GM08714 (cell line): ENCODE data around the gene ALDOA.
A peak's percentile ranks its signal among the peaks of the same experiment; 100 is the strongest.

Source experiments
- H3K4me3 ChIP-seq: fragments of 200-500 bp; sonication (Bioruptor generic); 2 replicates; pipeline ENCODE4 v1.5.1; 2014; ENCODE audit warnings: mild to moderate bottlenecking, low read length, inconsistent platforms
- ZNF274 ChIP-seq: IDR thresholded peaks from 2 replicates; pipeline ENCODE4 v1.6.1; 2012; ENCODE audit warnings: mild to moderate bottlenecking, low read depth, low read length

ALDOA gene

GRCh38 chr16:30086291-30087140 lies 21.0 kb downstream of the ALDOA start:
- no peak overlapping the region for H3K4me3 ChIP-seq
- TF ChIP-seq ZNF274 = no peak

- H3K4me3 ChIP-seq = no peak overlapping the region
- no peak for TF ChIP-seq ZNF274
These were observed 21.8 kb downstream of the ALDOA start for GRCh38 chr16:30087181-30087898.

GRCh38 chr16:30088237-30088831 lies 22.8 kb downstream of the ALDOA start:
- no peak overlapping the region for H3K4me3 ChIP-seq
- TF ChIP-seq ZNF274 = no peak

GRCh38 chr16:30088832-30089624 lies 23.5 kb downstream of the ALDOA start:
- TF ChIP-seq ZNF274 = no peak
- no peak overlapping the region for H3K4me3 ChIP-seq

- no peak for TF ChIP-seq ZNF274
- no peak overlapping the region for H3K4me3 ChIP-seq
These were observed 25.2 kb downstream of the ALDOA start for GRCh38 chr16:30090610-30091331.

GRCh38 chr16:30091474-30092372 lies 26.2 kb downstream of the ALDOA start, which contains the start of gene TBX6:
TSS of gene TBX6 (minus strand) at chr16:30091924. CDS start at chr16:30091193, 731 bp downstream.
- no peak for TF ChIP-seq ZNF274
- peak within 1 kb of the TSS; percentile 65; the same call in 1 of the 2 replicates for H3K4me3 ChIP-seq

- peak overlapping the region; percentile 65; the same call in 1 of the 2 replicates for H3K4me3 ChIP-seq
- no peak for TF ChIP-seq ZNF274
These were observed 26.9 kb downstream of the ALDOA start for GRCh38 chr16:30092373-30093010.

- H3K4me3 ChIP-seq = no peak overlapping the region; the same call in 1 of the 2 replicates
- TF ChIP-seq ZNF274 = no peak
These were observed 29.1 kb downstream of the ALDOA start for GRCh38 chr16:30094541-30095165.

- TF ChIP-seq ZNF274 = no peak
- H3K4me3 ChIP-seq = peak overlapping the region; percentile 55; the same call in 1 of the 2 replicates
These were observed 29.9 kb downstream of the ALDOA start for GRCh38 chr16:30095166-30096078.

- TF ChIP-seq ZNF274 = no peak
- peak within 1 kb of the TSS; percentile 55; the same call in 1 of the 2 replicates for H3K4me3 ChIP-seq
These were observed 30.7 kb downstream of the ALDOA start, which contains the start of gene YPEL3 for GRCh38 chr16:30096105-30096861. TSS of gene YPEL3 (minus strand) at chr16:30096213. CDS start at chr16:30095482, 731 bp downstream.
